ENCODE data around the gene RNF187. TPM values are rescaled to one million over a fixed set of nuclear protein-coding genes. Genes with fewer than 3 reads are reported as not detected.

The RNF187 gene
- total RNA-seq, 1 experiment from 2014 or later: 97.7 TPM

GRCh38 chr1:228471762-228472398 lies 15.3 kb upstream of the RNF187 start:
- intact Hi-C loops (cut with micrococcal nuclease): no loop called here
- Histone ChIP-seq H2AFZ (ENCODE audit: low read length) (no peak overlapping the region), H3K36me3 (ENCODE audit: low read depth, low read length) (no peaks in the 10 kb centered on the region), H3K4me3 (ENCODE audit: low read length) (no peak overlapping the region), H3K27me3 (ENCODE audit: low read length) (peaks cover 17% of the 10 kb centered on the region; the same call in 1 of the 2 replicates), H3K9me2 (replicated peaks; ENCODE audit: low read length) (no peaks in the 10 kb centered on the region), H3K9me3 (ENCODE audit: low read length) (no peaks in the 10 kb centered on the region), H3F3A (ENCODE audit: low read length, unreplicated experiment) (no peaks in the 10 kb centered on the region), H3K4me2 (ENCODE audit: low read length) (no peak overlapping the region), H3K9ac (ENCODE audit: low read length) (no peak overlapping the region), H3K4me1 (ENCODE audit: insufficient read depth, low read length) (no peaks in the 10 kb centered on the region; the same call in 1 of the 2 replicates), H4K20me1 (ENCODE audit: low read length) (no peaks in the 10 kb centered on the region), H3K27ac (ENCODE audit: low read length) (no peak overlapping the region), H3K79me2 (ENCODE audit: low read length) (no peaks in the 10 kb centered on the region)
- ATAC-seq (peak; percentile 78), DNase-seq (peak; percentile 58)
- BruUV-seq (replicated peaks): no TSS peak
- no peak for TF ChIP-seq EZH2 (IDR thresholded peaks at IDR 0.05; ENCODE audit: low read length, unreplicated experiment)
- peak; percentile 82 for TF ChIP-seq CTCF (conservative IDR thresholded peaks at IDR 0.05; ENCODE audit: low read depth, low read length)
- ChIA-PET POLR2A (ENCODE audit: unreplicated experiment) (no interaction called here), CTCF (interaction anchor here (0.5 to 0.6 kb wide), 2 partner anchors 307 to 341 kb away, joined by 3 to 8 read pairs; no protein-coding TSS in a partner anchor)

DNA sequence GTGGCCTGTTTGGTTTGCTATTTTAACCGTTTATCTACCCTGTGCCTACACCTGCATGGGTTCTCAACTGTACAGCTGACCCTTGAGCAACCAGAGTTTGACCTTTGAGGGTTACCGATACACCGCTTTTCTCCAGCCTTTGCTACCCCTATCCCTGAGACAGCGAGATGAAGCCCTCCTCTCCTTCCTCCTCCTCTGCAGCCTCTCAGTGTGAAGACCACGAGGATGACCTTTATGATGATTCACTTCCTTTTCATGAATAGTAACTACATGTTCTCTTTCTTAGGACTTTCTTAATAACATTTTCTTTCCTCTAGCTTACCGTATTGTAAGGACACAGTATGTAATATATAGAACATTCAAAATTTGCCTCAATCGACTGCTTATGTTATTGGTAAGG lies 14.5 kb upstream of the RNF187 start:
- H3K4me3 ChIP-seq (ENCODE audit: low read length): no peak overlapping the region
- no peaks in the 10 kb centered on the region; the same call in 1 of the 2 replicates for H3K4me1 ChIP-seq (ENCODE audit: insufficient read depth, low read length)
- H3K9me2 ChIP-seq (replicated peaks; ENCODE audit: low read length): no peaks in the 10 kb centered on the region
- no TSS peak for BruUV-seq (replicated peaks)
- H3K9me3 ChIP-seq (ENCODE audit: low read length): no peaks in the 10 kb centered on the region
- H3F3A ChIP-seq (ENCODE audit: low read length, unreplicated experiment): no peaks in the 10 kb centered on the region
- no peak overlapping the region for H3K9ac ChIP-seq (ENCODE audit: low read length)
- TF ChIP-seq EZH2 (IDR thresholded peaks at IDR 0.05; ENCODE audit: low read length, unreplicated experiment) (no peak), CTCF (conservative IDR thresholded peaks at IDR 0.05; ENCODE audit: low read depth, low read length) (no peak), EZH2phosphoT487 (IDR thresholded peaks at IDR 0.05; ENCODE audit: borderline replicate concordance, low read length) (no peak)
- no peak overlapping the region for H3K27ac ChIP-seq (ENCODE audit: low read length)
- no peaks in the 10 kb centered on the region for H4K20me1 ChIP-seq (ENCODE audit: low read length)
- intact Hi-C loops (cut with micrococcal nuclease): no loop called here
- H3K79me2 ChIP-seq (ENCODE audit: low read length): no peaks in the 10 kb centered on the region
- DNase-seq (no peak), ATAC-seq (peak; percentile 40; the same call in 1 of the 2 replicates)
- ChIA-PET POLR2A (ENCODE audit: unreplicated experiment) (no interaction called here), CTCF (no interaction called here)
- peaks cover 10% of the 10 kb centered on the region; the same call in 1 of the 2 replicates for H3K27me3 ChIP-seq (ENCODE audit: low read length)
- H2AFZ ChIP-seq (ENCODE audit: low read length): no peak overlapping the region
- no peaks in the 10 kb centered on the region for H3K36me3 ChIP-seq (ENCODE audit: low read depth, low read length)
- no peak overlapping the region for H3K4me2 ChIP-seq (ENCODE audit: low read length)

DNA sequence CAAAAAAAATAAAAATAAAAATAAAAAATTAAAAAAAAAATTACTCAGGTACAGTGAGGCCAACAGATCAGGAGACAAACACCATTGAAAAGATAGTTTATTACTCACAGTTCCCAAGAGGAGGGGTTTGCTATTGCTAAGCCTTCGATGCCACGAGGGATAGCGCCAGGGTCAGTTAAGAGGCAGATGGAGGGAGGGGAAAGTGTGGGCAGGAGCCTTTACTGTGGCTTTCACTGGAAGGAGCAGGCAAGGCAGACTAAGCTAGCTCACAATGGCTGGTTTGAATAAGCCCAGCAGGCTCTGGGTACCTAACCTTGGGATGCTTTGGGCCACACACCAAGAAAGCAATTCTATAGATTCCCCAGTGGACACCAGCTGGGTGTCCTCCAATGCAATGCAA lies 12.7 kb upstream of the RNF187 start:
- ATAC-seq (no peak), DNase-seq (no peak)
- intact Hi-C loops (cut with micrococcal nuclease): no loop called here
- Histone ChIP-seq H3K4me1 (ENCODE audit: insufficient read depth, low read length) (no peaks in the 10 kb centered on the region; the same call in 1 of the 2 replicates), H3K9me2 (replicated peaks; ENCODE audit: low read length) (no peaks in the 10 kb centered on the region), H4K20me1 (ENCODE audit: low read length) (no peaks in the 10 kb centered on the region), H3K9me3 (ENCODE audit: low read length) (no peaks in the 10 kb centered on the region), H3K9ac (ENCODE audit: low read length) (no peak overlapping the region), H3K4me3 (ENCODE audit: low read length) (no peak overlapping the region), H3K27me3 (ENCODE audit: low read length) (0 out of 2 replicates have a peak, but pooled peaks cover 6% of the 10 kb centered on the region), H3K27ac (ENCODE audit: low read length) (no peak overlapping the region), H3K79me2 (ENCODE audit: low read length) (no peaks in the 10 kb centered on the region), H2AFZ (ENCODE audit: low read length) (no peak overlapping the region), H3F3A (ENCODE audit: low read length, unreplicated experiment) (no peaks in the 10 kb centered on the region), H3K4me2 (ENCODE audit: low read length) (no peak overlapping the region), H3K36me3 (ENCODE audit: low read depth, low read length) (no peaks in the 10 kb centered on the region)
- TF ChIP-seq EZH2 (IDR thresholded peaks at IDR 0.05; ENCODE audit: low read length, unreplicated experiment): no peak
- TF ChIP-seq EZH2phosphoT487 (IDR thresholded peaks at IDR 0.05; ENCODE audit: borderline replicate concordance, low read length): no peak
- no peak for TF ChIP-seq CTCF (conservative IDR thresholded peaks at IDR 0.05; ENCODE audit: low read depth, low read length)
- ChIA-PET CTCF (no interaction called here), POLR2A (ENCODE audit: unreplicated experiment) (no interaction called here)
- no TSS peak for BruUV-seq (replicated peaks)

Measured in PC-3 (cell line).